Activated gamma-delta T cell (primary cell): ENCODE measurements around the gene BGLAP.
A peak's percentile ranks its signal among the peaks of the same experiment; 100 is the strongest.

Experiments
- DNase-seq: peaks from one replicate; lab custom pipeline; 2025; lab: John Stamatoyannopoulos, UW

Gene BGLAP

GRCh38 chr1:156258859-156259258 lies 16.9 kb downstream of the BGLAP start:
- DNase-seq: no peak

GRCh38 chr1:156259805-156260204 lies 17.8 kb downstream of the BGLAP start:
- DNase-seq: no peak

GRCh38 chr1:156260896-156261295 lies 18.9 kb downstream of the BGLAP start:
- DNase-seq: no peak

- DNase-seq: no peak
These were observed 20.7 kb downstream of the BGLAP start for GRCh38 chr1:156262461-156263287.

GRCh38 chr1:156263288-156263655 lies 21.3 kb downstream of the BGLAP start:
- no peak for DNase-seq

GRCh38 chr1:156266051-156266450 lies 24.1 kb downstream of the BGLAP start:
- no peak for DNase-seq

- DNase-seq: no peak
These were observed 26.4 kb downstream of the BGLAP start for GRCh38 chr1:156268336-156268735.

- no peak for DNase-seq
These were observed 28.3 kb downstream of the BGLAP start for GRCh38 chr1:156270314-156270713.

GRCh38 chr1:156276532-156276931 lies 34.5 kb downstream of the BGLAP start:
- DNase-seq: no peak

GRCh38 chr1:156276966-156277381 lies 35.0 kb downstream of the BGLAP start:
- DNase-seq: no peak

GRCh38 chr1:156279837-156280236 lies 37.9 kb downstream of the BGLAP start:
- DNase-seq: no peak

- no peak for DNase-seq
These were observed 39.3 kb downstream of the BGLAP start for GRCh38 chr1:156281281-156281680.

- DNase-seq: no peak
These were observed 39.9 kb downstream of the BGLAP start for GRCh38 chr1:156281693-156282478.

GRCh38 chr1:156282479-156283222 lies 40.7 kb downstream of the BGLAP start, which contains the start of gene SMG5:
Gene SMG5, minus strand, starts transcription at chr1:156282825. Its CDS starts 145 bp downstream, at chr1:156282680.
- peak; percentile 83 for DNase-seq

GRCh38 chr1:156283521-156283920 lies 41.5 kb downstream of the BGLAP start:
- no peak for DNase-seq

- DNase-seq: no peak
These were observed 42.1 kb downstream of the BGLAP start, which contains the start of gene TMEM79 for GRCh38 chr1:156284112-156284511. Gene TMEM79, plus strand, starts transcription at chr1:156284325. Its CDS starts 902 bp downstream, at chr1:156285227.

- no peak for DNase-seq
These were observed 42.8 kb downstream of the BGLAP start for GRCh38 chr1:156284757-156285156.

- DNase-seq: no peak
These were observed 43.5 kb downstream of the BGLAP start for GRCh38 chr1:156285437-156285836.

- DNase-seq: no peak
These were observed 44.1 kb downstream of the BGLAP start for GRCh38 chr1:156286061-156286460.

GRCh38 chr1:156289857-156290256 lies 47.9 kb downstream of the BGLAP start:
- no peak for DNase-seq

- no peak for DNase-seq
These were observed 49.5 kb downstream of the BGLAP start for GRCh38 chr1:156291226-156292061.
